ENCODE measurements around the gene GORASP1.

The GORASP1 gene

GRCh38 chr3:39128951-39129350 is 21.5 kb upstream of the GORASP1 start:
- TF ChIP-seq CTCF (IDR thresholded peaks at IDR 0.05; ENCODE audit: control insufficient read depth, extremely low read depth, insufficient read depth): no peak
- no peak overlapping the region for H3K4me3 ChIP-seq (ENCODE audit: low read depth, low read length)
- no peak for DNase-seq (ENCODE audit: low read depth)

- no peak for DNase-seq (ENCODE audit: low read depth)
- no peak for TF ChIP-seq CTCF (IDR thresholded peaks at IDR 0.05; ENCODE audit: control insufficient read depth, extremely low read depth, insufficient read depth)
- no peak overlapping the region for H3K4me3 ChIP-seq (ENCODE audit: low read depth, low read length)
Measured at GRCh38 chr3:39127908-39128304, 20.5 kb upstream of the GORASP1 start.

- TF ChIP-seq CTCF (IDR thresholded peaks at IDR 0.05; ENCODE audit: control insufficient read depth, extremely low read depth, insufficient read depth): no peak
- DNase-seq (ENCODE audit: low read depth): no peak
- H3K4me3 ChIP-seq (ENCODE audit: low read depth, low read length): no peak overlapping the region
Measured at GRCh38 chr3:39127269-39127907, 20.0 kb upstream of the GORASP1 start.

GRCh38 chr3:39126532-39127071 is 19.2 kb upstream of the GORASP1 start:
- no peak for DNase-seq (ENCODE audit: low read depth)
- TF ChIP-seq CTCF (IDR thresholded peaks at IDR 0.05; ENCODE audit: control insufficient read depth, extremely low read depth, insufficient read depth): peak; percentile 72
- no peak overlapping the region for H3K4me3 ChIP-seq (ENCODE audit: low read depth, low read length)

- no peak overlapping the region for H3K4me3 ChIP-seq (ENCODE audit: low read depth, low read length)
- no peak for TF ChIP-seq CTCF (IDR thresholded peaks at IDR 0.05; ENCODE audit: control insufficient read depth, extremely low read depth, insufficient read depth)
- no peak for DNase-seq (ENCODE audit: low read depth)
Measured at GRCh38 chr3:39125841-39126500, 18.5 kb upstream of the GORASP1 start.

- TF ChIP-seq CTCF (IDR thresholded peaks at IDR 0.05; ENCODE audit: control insufficient read depth, extremely low read depth, insufficient read depth): peak; percentile 53
- DNase-seq (ENCODE audit: low read depth): no peak
- no peak overlapping the region for H3K4me3 ChIP-seq (ENCODE audit: low read depth, low read length)
Measured at GRCh38 chr3:39124876-39125840, 17.7 kb upstream of the GORASP1 start.

Data from LNCaP clone FGC (cell line).